ENCODE measurements around the gene SGCD. TPM values are rescaled to one million over a fixed set of nuclear protein-coding genes. Genes with fewer than 3 reads are reported as not detected.

The SGCD gene
- total and polyA plus RNA-seq, 9 of the 15 experiments (the other 6 are each of a cell fraction or from before 2014, with no cell fraction given): not detected

DNA sequence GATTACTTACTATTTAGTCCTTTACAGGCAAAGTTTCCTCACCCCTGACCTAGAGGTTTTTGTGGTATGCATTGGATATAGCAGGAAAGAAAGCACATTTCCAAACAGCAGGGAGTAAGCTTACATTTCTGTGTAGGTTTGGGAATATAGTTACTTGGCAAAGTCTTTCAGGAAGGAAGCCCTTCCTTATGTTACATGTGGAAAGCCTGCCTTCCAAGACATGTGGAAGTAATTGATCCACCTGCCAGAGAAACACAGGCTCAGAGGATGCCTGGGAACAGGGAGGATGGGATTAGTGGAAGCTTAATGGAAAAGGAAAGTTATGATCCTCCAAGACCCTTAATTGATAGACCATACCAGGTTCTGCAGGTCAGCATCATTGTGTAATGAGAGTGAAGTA lies 435.8 kb downstream of the SGCD start:
- Histone ChIP-seq H3K27ac (ENCODE audit: extremely low read depth, low read depth, low read length) (no peak overlapping the region), H2AFZ (ENCODE audit: low read depth, low read length) (no peak overlapping the region), H3K36me3 (ENCODE audit: control insufficient read depth, insufficient read depth, low read length) (no peaks in the 10 kb centered on the region), H4K20me1 (replicated peaks; ENCODE audit: control insufficient read depth, insufficient read depth, low read length) (no peaks in the 10 kb centered on the region), H3K9me3 (replicated peaks; ENCODE audit: control insufficient read depth, insufficient read depth, low read depth, low read length) (no peaks in the 10 kb centered on the region), H3K9ac (ENCODE audit: insufficient read depth in 1 of 2, low read depth in 2 of 2, low read length in 2 of 2) (no peak overlapping the region), H3K27me3 (ENCODE audit: control insufficient read depth in 2 of 2, insufficient read depth in 2 of 2, low read length in 2 of 2) (no peaks in the 10 kb centered on the region), H3K4me1 (replicated peaks in 1 of 2; ENCODE audit: control insufficient read depth in 2 of 2, insufficient read depth in 2 of 2, low read length in 2 of 2) (no peaks in the 10 kb centered on the region), H3K9me1 (ENCODE audit: control insufficient read depth, insufficient read depth, low read length) (no peaks in the 10 kb centered on the region), H3K4me2 (ENCODE audit: insufficient read depth, low read length) (no peak overlapping the region), H3K4me3 (no peak overlapping the region), H3K79me2 (ENCODE audit: control insufficient read depth, insufficient read depth, low read length) (no peaks in the 10 kb centered on the region)
- ChIA-PET CTCF (ENCODE audit: low intra/inter-chr PET ratio) (no interaction called here), POLR2A (no interaction called here)
- no TSS peak for BruUV-seq (replicated peaks)
- FAIRE-seq (no peak), DNase-seq (ENCODE audit: extremely low read depth in 1 of 4, low spot score in 3 of 4) (no peak), ATAC-seq (no peak)
- TF ChIP-seq YBX1 (IDR thresholded peaks at IDR 0.05) (no peak), KAT2B (IDR thresholded peaks at IDR 0.05; ENCODE audit: low read depth, low read length) (no peak), CLOCK (CRISPR knock-in tag; IDR thresholded peaks at IDR 0.05; ENCODE audit: borderline replicate concordance) (no peak), CBX2 (IDR thresholded peaks at IDR 0.05; ENCODE audit: insufficient read depth, low read length, poor library complexity, severe bottlenecking) (no peak), MYC (IDR thresholded peaks at IDR 0.05; ENCODE audit: low read depth, low read length) (no peak), MYC (CRISPR knock-in tag; IDR thresholded peaks at IDR 0.05; ENCODE audit: borderline replicate concordance, low read depth) (no peak), CCAR2 (IDR thresholded peaks at IDR 0.05; ENCODE audit: low read depth, low read length) (no peak), ILF3 (IDR thresholded peaks at IDR 0.05; ENCODE audit: borderline replicate concordance) (no peak), BCL6 (CRISPR knock-in tag; IDR thresholded peaks at IDR 0.05) (no peak), EP400 (IDR thresholded peaks at IDR 0.05) (no peak), XRCC3 (IDR thresholded peaks at IDR 0.05) (no peak), ZNF445 (CRISPR knock-in tag; IDR thresholded peaks at IDR 0.05; ENCODE audit: low read depth) (no peak)
- in situ Hi-C loops (cut with MboI): no loop called here
- intact Hi-C loops (cut with micrococcal nuclease): no loop called here
